Central memory CD4-positive, alpha-beta T cell (primary cell): ENCODE data around the gene G6PC1.
"Not testable (repeated sequence)": the region's sequence is repeated elsewhere in the genome, so short reads cannot be mapped to it uniquely, and the experiment has no call there.

Source experiments
- DNase-seq: peaks from one replicate; pipeline ENCODE4 v3.0.0; 2022
- total RNA-seq, 3 experiments: gene quantifications; one replicate each; lab custom pipeline; 2026; lab: John Stamatoyannopoulos, UW

Gene G6PC1
- 0 reads per million in 3 experiments for total RNA-seq

- no peak for DNase-seq
Measured at GRCh38 chr17:42900460-42901331, at the start of gene G6PC1. G6PC1 (plus strand) TSS chr17:42900799; CDS start chr17:42900877, 78 bp downstream.

DNA sequence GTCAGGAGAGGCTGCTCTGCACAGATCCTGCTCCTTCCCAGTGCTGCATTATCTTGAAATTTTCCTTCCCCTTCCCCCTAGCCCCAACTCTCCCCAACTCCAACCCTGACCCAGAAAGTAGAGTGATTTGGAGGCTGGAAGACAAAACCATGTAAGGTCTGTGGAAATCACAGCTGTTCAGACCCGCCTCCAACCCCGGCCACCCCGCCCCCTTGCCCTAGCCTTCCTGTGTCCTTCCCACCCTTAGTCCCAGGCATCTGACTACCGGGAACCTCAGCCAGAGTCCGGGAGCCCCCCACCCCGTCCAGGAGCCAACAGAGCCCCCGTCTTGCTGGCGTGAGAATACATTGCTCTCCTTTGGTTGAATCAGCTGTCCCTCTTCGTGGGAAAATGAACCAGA lies 49.6 kb upstream of the G6PC1 start, which contains the start of gene AOC3:
TSS of gene AOC3 (plus strand) at position 246 of the 400 bp plus-strand sequence. CDS start at position 391, 145 bp downstream.
- DNase-seq = no peak

- not testable (repeated sequence) for DNase-seq
Measured at GRCh38 chr17:42851371-42852240, 49.0 kb upstream of the G6PC1 start.

DNA sequence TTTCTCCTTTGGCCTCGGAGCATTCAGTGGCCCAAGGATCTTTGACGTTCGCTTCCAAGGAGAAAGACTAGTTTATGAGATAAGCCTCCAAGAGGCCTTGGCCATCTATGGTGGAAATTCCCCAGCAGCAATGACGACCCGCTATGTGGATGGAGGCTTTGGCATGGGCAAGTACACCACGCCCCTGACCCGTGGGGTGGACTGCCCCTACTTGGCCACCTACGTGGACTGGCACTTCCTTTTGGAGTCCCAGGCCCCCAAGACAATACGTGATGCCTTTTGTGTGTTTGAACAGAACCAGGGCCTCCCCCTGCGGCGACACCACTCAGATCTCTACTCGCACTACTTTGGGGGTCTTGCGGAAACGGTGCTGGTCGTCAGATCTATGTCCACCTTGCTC lies 48.2 kb upstream of the G6PC1 start:
- no peak for DNase-seq

DNA sequence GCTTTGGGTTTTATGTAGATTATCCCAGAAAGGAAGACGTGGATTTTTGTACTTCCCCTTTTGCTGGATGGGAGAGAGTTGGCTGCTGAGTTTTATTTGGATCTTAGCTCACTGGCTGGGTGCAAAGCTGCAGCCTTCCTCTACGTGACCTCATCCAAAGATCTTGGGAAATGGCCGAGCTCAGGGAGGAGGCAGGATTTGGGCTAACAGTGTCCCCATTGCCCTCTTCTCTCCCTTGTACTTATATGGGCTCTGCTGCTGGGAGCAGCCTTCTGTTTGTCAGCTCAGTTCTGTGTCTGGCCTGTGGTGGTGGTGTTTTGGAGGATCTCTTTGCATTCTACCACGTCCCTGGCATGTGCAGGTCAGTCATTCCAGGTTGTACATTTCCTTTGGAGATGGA lies 47.6 kb upstream of the G6PC1 start:
- no peak for DNase-seq

- no peak for DNase-seq
Measured at GRCh38 chr17:42853597-42853967, 47.0 kb upstream of the G6PC1 start.

DNA sequence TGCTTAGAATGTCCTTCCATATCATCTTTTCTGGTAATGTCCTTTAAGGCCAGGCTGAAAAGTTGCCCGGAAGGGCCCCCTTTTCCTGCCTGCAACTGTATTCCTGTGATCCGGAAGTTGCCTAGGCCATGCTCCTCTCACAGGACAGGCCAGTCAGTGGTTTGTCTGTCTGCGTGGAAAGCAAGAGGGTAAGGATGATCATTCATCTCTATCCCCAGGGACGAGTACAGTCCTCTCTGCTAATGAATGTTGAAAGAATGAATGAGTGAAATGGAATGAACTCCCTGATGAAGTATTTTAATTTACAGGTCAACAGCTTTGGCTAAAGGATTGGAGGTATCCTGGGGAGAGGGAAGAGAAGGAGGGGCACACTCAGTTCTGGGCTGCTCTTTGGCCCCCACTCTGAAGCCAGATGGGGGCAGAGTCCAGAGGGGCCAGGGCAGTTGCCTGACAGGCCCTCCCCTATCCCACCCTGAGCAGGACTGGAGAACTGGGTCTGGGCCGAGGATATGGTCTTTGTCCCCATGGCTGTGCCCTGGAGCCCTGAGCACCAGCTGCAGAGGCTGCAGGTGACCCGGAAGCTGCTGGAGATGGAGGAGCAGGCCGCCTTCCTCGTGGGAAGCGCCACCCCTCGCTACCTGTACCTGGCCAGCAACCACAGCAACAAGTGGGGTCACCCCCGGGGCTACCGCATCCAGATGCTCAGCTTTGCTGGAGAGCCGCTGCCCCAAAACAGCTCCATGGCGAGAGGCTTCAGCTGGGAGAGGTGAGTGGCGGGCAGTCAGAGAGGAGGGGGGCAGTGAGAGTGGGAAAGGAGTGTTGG lies 46.4 kb upstream of the G6PC1 start:
- no peak for DNase-seq

GRCh38 chr17:42855048-42855596 lies 45.5 kb upstream of the G6PC1 start:
- no peak for DNase-seq

GRCh38 chr17:42856093-42856492 lies 44.5 kb upstream of the G6PC1 start:
- DNase-seq = not testable (repeated sequence)

DNA sequence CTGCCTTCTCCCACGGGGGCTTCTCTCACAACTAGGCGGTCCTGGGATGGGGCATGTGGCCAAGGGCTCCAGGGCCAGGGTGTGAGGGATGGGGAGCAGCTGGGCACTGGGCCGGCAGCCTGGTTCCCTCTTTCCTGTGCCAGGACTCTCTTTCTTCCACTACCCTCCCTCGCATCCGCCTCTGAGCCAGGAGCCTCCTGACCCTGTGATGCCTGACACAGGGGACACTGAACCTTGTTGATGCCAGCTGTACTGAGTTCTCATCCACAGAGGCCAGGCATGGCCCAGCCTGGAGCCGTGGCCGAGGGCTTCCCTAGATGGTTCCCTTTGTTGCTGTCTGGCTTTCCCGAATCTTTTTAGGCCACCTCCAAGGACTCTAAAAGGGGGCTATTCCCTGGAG lies 44.1 kb upstream of the G6PC1 start:
- DNase-seq = not testable (repeated sequence)

DNA sequence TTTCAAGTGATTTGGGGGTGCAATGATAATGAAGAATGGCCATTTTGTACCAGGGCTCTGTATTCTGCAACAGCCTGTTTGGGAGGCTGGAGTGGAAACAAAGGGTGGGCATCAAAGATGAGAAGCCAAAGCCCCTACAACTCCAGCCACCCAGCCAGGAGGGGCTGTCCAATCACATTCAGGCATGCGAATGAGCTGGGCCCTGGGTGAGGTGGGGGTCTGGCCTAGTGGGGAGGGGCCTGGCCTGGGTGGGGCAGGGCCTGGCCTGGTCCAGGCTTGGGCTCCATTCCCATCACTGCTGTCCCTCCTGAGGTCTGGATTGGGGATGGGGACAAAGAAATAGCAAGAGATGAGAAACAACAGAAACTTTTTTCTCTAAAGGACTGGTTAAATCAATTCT lies 43.2 kb upstream of the G6PC1 start:
- no peak for DNase-seq

DNA sequence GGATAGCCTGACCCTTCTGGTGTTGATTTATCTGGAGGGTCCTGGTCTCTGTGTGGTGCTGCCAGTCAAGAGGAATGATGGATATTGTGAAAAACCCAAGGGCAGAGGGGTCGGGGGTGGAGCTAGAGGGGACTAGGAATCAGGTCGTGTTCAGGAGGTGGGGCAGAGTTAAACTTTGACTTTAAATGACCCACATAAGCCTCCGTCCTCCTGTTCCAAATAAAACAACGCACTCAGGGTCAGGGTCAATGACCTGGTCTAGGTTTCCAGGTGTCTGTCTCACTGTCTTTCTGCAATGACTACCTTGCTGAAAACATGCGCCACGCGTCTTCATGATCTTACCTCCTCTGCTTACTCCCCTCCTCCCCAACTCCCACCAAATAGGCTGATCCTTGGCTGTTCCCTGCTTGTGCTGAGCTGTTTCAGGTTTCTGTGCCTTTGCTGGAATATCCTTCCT lies 34.9 kb upstream of the G6PC1 start:
- no peak for DNase-seq

- DNase-seq = no peak
Measured at GRCh38 chr17:42866216-42866615, 34.4 kb upstream of the G6PC1 start.

DNA sequence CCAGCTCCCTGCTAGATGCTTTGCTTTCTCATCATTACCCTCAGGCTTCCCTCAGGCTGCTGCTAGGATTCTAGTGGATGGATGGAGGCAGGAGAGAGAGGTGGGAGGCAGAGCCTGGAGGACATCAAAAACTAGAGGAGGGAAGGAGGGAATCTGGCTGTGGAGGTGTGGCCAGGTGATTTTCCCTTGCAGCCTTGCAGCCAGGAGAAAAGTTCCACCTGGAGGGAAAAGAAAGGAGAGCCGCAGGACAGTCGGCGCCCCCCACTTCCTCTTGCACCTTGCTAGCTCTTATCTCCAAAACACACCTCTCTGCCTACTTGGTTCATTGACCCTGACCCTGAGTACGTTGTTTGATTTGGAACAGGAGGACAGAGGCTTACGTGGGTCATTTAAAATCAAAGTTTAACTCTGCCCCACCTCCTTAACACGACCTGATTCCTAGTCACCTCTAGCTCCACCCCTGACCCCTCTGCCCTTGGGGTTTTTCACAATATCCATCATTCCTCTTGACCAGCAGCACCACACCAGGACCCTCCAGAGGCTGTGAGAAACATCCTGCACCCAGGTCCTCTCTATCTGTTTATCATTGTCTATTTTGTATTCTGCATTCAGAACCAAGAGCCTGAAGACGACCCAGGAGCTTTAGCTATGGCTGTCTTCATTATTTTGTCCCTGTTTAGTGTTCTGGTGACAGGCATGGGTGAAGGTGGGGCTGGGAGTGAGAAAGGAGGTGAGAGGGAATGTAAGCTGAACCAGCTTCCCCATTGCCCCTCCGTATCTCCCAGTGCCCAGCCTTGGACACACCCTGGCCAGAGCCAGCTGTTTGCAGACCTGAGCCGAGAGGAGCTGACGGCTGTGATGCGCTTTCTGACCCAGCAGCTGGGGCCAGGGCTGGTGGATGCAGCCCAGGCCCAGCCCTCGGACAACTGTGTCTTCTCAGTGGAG lies 33.7 kb upstream of the G6PC1 start:
- DNase-seq = no peak

- not testable (repeated sequence) for DNase-seq
Measured at GRCh38 chr17:42867694-42868261, 32.8 kb upstream of the G6PC1 start.

DNA sequence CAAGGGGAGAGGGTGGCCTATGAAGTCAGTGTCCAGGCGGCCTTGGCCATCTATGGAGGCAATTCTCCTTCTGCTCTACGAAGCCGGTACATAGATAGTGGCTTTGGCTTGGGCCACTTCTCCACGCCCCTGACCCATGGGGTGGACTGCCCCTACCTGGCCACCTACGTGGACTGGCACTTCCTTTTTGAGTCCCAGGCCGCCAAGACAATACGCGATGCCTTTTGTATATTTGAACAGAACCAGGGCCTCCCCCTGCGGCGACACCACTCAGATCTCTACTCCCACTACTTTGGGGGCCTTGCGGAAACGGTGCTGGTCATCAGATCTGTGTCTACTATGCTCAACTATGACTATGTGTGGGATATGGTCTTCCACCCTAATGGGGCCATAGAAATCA lies 32.3 kb upstream of the G6PC1 start:
- no peak for DNase-seq

- no peak for DNase-seq
Measured at GRCh38 chr17:42871647-42872046, 29.0 kb upstream of the G6PC1 start.

- no peak for DNase-seq
Measured at GRCh38 chr17:42872251-42872965, 28.2 kb upstream of the G6PC1 start.

- DNase-seq = no peak
Measured at GRCh38 chr17:42873315-42873714, 27.3 kb upstream of the G6PC1 start.
